GM06990 (cell line): ENCODE results near the gene GNLY.

Experiments
- DNase-seq: peaks from one replicate; pipeline ENCODE4 v3.0.0-alpha.2; 2011; ENCODE audit not compliant: insufficient read length; ENCODE audit errors: extremely low read depth
- H3K27me3 ChIP-seq: replicated peaks from 2 replicates; pipeline ENCODE4 v1.6.0; 2011; ENCODE audit warnings: low read length; ENCODE audit not compliant: control insufficient read depth, insufficient read depth
- H3K36me3 ChIP-seq: 2 replicates; pipeline ENCODE4 v1.5.1; 2011; ENCODE audit warnings: low read length; ENCODE audit not compliant: control insufficient read depth, insufficient read depth
- H3K4me3 ChIP-seq: replicated peaks from 2 replicates; pipeline ENCODE4 v1.5.1; 2011; ENCODE audit warnings: low read depth, mild to moderate bottlenecking, control low read depth, low read length
- CTCF ChIP-seq: IDR thresholded peaks from 2 replicates; pipeline ENCODE4 v1.5.1; 2011; ENCODE audit warnings: low read length, control low read depth, mild to moderate bottlenecking, inconsistent platforms; ENCODE audit not compliant: insufficient read depth, poor library complexity, severe bottlenecking

Gene GNLY

DNA sequence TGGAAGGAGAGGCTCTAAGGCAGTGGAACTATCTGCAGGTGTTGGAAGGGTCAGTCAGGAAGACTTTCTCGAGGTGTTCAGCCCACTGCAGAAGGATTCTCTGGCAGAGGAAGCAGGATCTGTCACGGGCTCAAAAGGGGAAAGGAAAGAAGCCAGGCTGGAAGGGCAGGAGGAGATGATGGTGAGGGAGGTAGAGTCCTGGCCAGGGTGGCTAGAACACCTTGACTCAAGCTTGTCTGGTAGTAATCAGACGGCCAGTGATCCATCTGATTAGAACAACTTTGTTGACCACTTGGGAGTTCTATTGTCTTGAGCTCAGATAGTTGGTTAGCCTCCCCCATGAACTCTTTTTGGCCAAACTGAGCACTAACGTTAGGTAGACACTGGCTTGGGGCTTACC is 49.9 kb downstream of the GNLY start:
- Histone ChIP-seq H3K27me3 (peaks cover 1% of the 10 kb centered on the region), H3K4me3 (no peak overlapping the region), H3K36me3 (no peaks in the 10 kb centered on the region)
- TF ChIP-seq CTCF = no peak
- no peak for DNase-seq

GRCh38 chr2:85744741-85745601 is 50.8 kb downstream of the GNLY start:
- Histone ChIP-seq H3K27me3 (peaks cover 1% of the 10 kb centered on the region), H3K4me3 (no peak overlapping the region), H3K36me3 (no peaks in the 10 kb centered on the region)
- no peak for DNase-seq
- no peak for TF ChIP-seq CTCF

GRCh38 chr2:85745619-85746018 is 51.5 kb downstream of the GNLY start:
- H3K27me3 ChIP-seq = peaks cover 3% of the 10 kb centered on the region
- H3K36me3 ChIP-seq = no peaks in the 10 kb centered on the region
- TF ChIP-seq CTCF = no peak
- DNase-seq = no peak
- H3K4me3 ChIP-seq = no peak overlapping the region

DNA sequence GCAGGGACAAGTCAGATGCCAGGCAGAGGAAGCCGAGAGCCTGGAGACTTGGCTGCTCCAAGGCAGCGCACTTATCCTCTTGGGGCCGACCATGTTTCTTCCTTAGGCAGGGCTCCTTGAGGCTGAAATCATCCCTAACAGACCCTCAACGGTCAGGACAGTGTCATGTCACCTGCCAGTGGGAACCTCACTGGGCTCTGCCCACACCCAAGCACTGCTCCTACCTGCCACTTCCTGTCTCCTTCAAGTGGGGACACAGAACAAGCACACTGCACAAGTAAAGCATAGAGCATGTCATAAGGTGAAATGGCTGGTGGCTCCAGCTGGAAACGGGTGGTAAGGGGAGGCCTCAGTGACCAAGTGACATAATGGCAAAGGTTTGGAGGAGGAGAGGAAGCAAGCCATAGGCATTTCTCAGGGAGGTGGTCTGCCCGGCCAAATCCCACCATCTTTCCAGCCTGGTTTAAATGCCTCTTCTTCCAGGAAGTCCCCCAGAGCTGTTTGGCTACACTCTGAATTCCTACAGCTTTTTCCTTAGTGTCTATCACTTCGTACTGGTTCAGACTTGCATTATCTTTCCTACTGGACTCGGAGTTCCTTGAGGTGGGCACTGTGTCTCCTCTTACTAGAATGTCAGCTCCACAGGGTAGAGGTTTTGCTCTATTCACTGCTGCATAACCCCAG is 52.3 kb downstream of the GNLY start:
- Histone ChIP-seq H3K4me3 (no peak overlapping the region), H3K36me3 (no peaks in the 10 kb centered on the region), H3K27me3 (peaks cover 3% of the 10 kb centered on the region)
- DNase-seq = no peak
- no peak for TF ChIP-seq CTCF

DNA sequence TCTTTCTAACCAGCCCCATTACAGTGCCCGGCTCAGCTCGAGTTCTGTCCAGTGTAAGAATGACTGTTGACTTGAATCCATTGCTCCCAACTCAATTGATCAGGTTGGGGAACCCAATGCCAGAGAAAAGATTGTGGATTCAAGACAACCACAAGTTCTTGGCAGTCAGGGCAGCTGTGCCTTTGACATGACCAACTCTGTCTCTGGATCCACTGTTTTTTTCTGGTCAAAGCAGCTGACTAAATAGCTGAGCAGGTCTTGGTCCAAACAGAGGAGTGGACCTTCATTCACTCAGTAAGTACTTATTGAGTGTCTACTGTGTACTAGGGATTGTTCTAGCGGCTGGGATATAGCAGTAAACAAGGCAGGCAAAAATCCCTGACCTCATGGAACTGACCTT is 53.3 kb downstream of the GNLY start:
- peaks cover 3% of the 10 kb centered on the region for H3K27me3 ChIP-seq

More for the DNA sequence above, 53.3 kb downstream of the GNLY start:
- TF ChIP-seq CTCF = no peak
- H3K4me3 ChIP-seq = no peak overlapping the region
- no peak for DNase-seq
- H3K36me3 ChIP-seq = no peaks in the 10 kb centered on the region
